ENCODE results near the gene DIPK2A. TPM values are rescaled to one million over a fixed set of nuclear protein-coding genes. Genes with fewer than 3 reads are reported as not detected.

DIPK2A gene
- total and polyA plus RNA-seq, 12 donors: 2.9 to 15.0 (median 7.4) TPM

GRCh38 chr3:143978263-143978631 lies 6.6 kb downstream of the DIPK2A start:
- peaks cover 0 to 1% (median 0%) of the 10 kb centered on the region in 11 donors for H3K9me3 ChIP-seq
- H3K27ac ChIP-seq: peak overlapping the region in 3 of 10 donors; percentile 15 to 66 (median 32)
- ATAC-seq (no peak), DNase-seq (no peak)
- H3K36me3 ChIP-seq: peaks cover 0 to 9% (median 0%) of the 10 kb centered on the region in 9 donors
- WGBS, 2 donors: 84 to 87% methylated on average over 1 of the region's 1 CpG
- peaks cover 0 to 72% (median 29%) of the 10 kb centered on the region in 9 donors for H3K4me1 ChIP-seq
- H3K4me3 ChIP-seq: no peak overlapping the region
- no peaks in the 10 kb centered on the region for H3K27me3 ChIP-seq
- no peak for TF ChIP-seq CTCF (IDR thresholded peaks at IDR 0.05)
- intact Hi-C loops (cut with DNase I): loop anchor here in 2 of 10 donors (10.0 kb wide), 2 partner anchors 797 to 1403 kb away; partner anchors contain the start of gene ATR (in 1 of the 2)

GRCh38 chr3:143979041-143979440 lies 7.4 kb downstream of the DIPK2A start:
- Histone ChIP-seq H3K4me1 (peaks cover 0 to 69% (median 29%) of the 10 kb centered on the region in 9 donors), H3K36me3 (peaks cover 0 to 9% (median 0%) of the 10 kb centered on the region in 9 donors), H3K9me3 (peaks cover 0 to 4% (median 0%) of the 10 kb centered on the region in 11 donors), H3K27ac (peak overlapping the region in 2 of 10 donors; percentile 8 to 20), H3K4me3 (no peak overlapping the region), H3K27me3 (no peaks in the 10 kb centered on the region)
- WGBS, 2 donors: 87% methylated on average over 2 of the region's 2 CpGs
- DNase-seq (no peak), ATAC-seq (no peak)
- TF ChIP-seq CTCF (IDR thresholded peaks at IDR 0.05): no peak
- intact Hi-C loops (cut with DNase I): loop anchor here in 2 of 10 donors (10.0 kb wide), 2 partner anchors 796 to 1404 kb away; partner anchors contain the start of gene ATR (in 1 of the 2)

GRCh38 chr3:143979813-143980212 lies 8.2 kb downstream of the DIPK2A start:
- Histone ChIP-seq H3K9me3 (peaks cover 0 to 4% (median 0%) of the 10 kb centered on the region in 11 donors), H3K36me3 (peaks cover 0 to 9% (median 0%) of the 10 kb centered on the region in 9 donors), H3K27me3 (no peaks in the 10 kb centered on the region), H3K27ac (no peak overlapping the region), H3K4me3 (no peak overlapping the region), H3K4me1 (peaks cover 0 to 63% (median 30%) of the 10 kb centered on the region in 9 donors)
- no peak for TF ChIP-seq CTCF (IDR thresholded peaks at IDR 0.05)
- WGBS, 2 donors: 75 to 82% methylated on average over 2 of the region's 2 CpGs
- no peak for DNase-seq
- peak in 2 of 8 donors; percentile 53 to 74 for ATAC-seq
- intact Hi-C loops (cut with DNase I): loop anchor here in 2 of 10 donors (10.0 kb wide), 2 partner anchors 795 to 1405 kb away; partner anchors contain the start of gene ATR (in 1 of the 2)

GRCh38 chr3:143988306-143988705 lies 16.7 kb downstream of the DIPK2A start:
- Histone ChIP-seq H3K4me1 (peaks cover 0 to 19% (median 6%) of the 10 kb centered on the region in 9 donors), H3K36me3 (peaks cover 0 to 32% (median 3%) of the 10 kb centered on the region in 9 donors), H3K4me3 (no peak overlapping the region), H3K27ac (no peak overlapping the region), H3K9me3 (peaks cover 0 to 2% (median 0%) of the 10 kb centered on the region in 11 donors), H3K27me3 (no peaks in the 10 kb centered on the region)
- DNase-seq: no peak
- intact Hi-C loops (cut with DNase I): no loop called here
- no peak for ATAC-seq
- TF ChIP-seq CTCF (IDR thresholded peaks at IDR 0.05): no peak
- 84 to 88% methylated on average over 3 of the region's 3 CpGs for WGBS, 2 donors

Data from heart right ventricle (tissue), 16 donors.